ENCODE data around the gene ZC3H14.
"Not testable (repeated sequence)": the region's sequence is repeated elsewhere in the genome, so short reads cannot be mapped to it uniquely, and the experiment has no call there.

Gene ZC3H14

GRCh38 chr14:88562831-88563686 lies at the start of gene ZC3H14:
ZC3H14 (plus strand) TSS chr14:88563037; CDS start chr14:88563134, 97 bp downstream.
- no peak for FAIRE-seq

GRCh38 chr14:88515499-88516221 lies 47.2 kb upstream of the ZC3H14 start:
- FAIRE-seq: no peak

GRCh38 chr14:88516861-88517357 lies 45.9 kb upstream of the ZC3H14 start:
- no peak for FAIRE-seq

- no peak for FAIRE-seq
These were observed 44.0 kb upstream of the ZC3H14 start for GRCh38 chr14:88518592-88519512.

- no peak for FAIRE-seq
These were observed 42.9 kb upstream of the ZC3H14 start for GRCh38 chr14:88519907-88520306.

GRCh38 chr14:88521818-88522217 lies 41.0 kb upstream of the ZC3H14 start:
- FAIRE-seq: no peak

GRCh38 chr14:88522393-88522792 lies 40.4 kb upstream of the ZC3H14 start:
- FAIRE-seq: no peak

GRCh38 chr14:88529889-88530288 lies 32.9 kb upstream of the ZC3H14 start:
- not testable (repeated sequence) for FAIRE-seq

GRCh38 chr14:88533064-88533602 lies 29.7 kb upstream of the ZC3H14 start:
- FAIRE-seq: no peak

- FAIRE-seq: no peak
These were observed 27.7 kb upstream of the ZC3H14 start for GRCh38 chr14:88535149-88535548.

GRCh38 chr14:88535813-88536212 lies 27.0 kb upstream of the ZC3H14 start:
- no peak for FAIRE-seq

- no peak for FAIRE-seq
These were observed 21.5 kb upstream of the ZC3H14 start for GRCh38 chr14:88541324-88541723.

GRCh38 chr14:88542857-88543795 lies 19.7 kb upstream of the ZC3H14 start:
- FAIRE-seq: no peak

GRCh38 chr14:88545256-88545655 lies 17.6 kb upstream of the ZC3H14 start:
- FAIRE-seq: no peak

- FAIRE-seq: no peak
These were observed 16.0 kb upstream of the ZC3H14 start for GRCh38 chr14:88546621-88547385.

GRCh38 chr14:88547386-88547780 lies 15.5 kb upstream of the ZC3H14 start:
- no peak for FAIRE-seq

- no peak for FAIRE-seq
These were observed 12.8 kb upstream of the ZC3H14 start for GRCh38 chr14:88550078-88550477.

- FAIRE-seq: no peak
These were observed 11.6 kb upstream of the ZC3H14 start for GRCh38 chr14:88551094-88551870.

GRCh38 chr14:88551980-88552431 lies 10.8 kb upstream of the ZC3H14 start:
- no peak for FAIRE-seq

- FAIRE-seq: no peak
These were observed 10.0 kb upstream of the ZC3H14 start for GRCh38 chr14:88552876-88553275.
